Keratinocyte (primary cell): ENCODE data around the gene C1orf167.

Experiments
- CTCF ChIP-seq, 3 experiments: IDR thresholded peaks in 1 of 3; conservative IDR thresholded peaks in 1 of 3; optimal IDR thresholded peaks in 1 of 3; 2 replicates in 2 of 3; 3 replicates in 1 of 3; pipeline versions ENCODE3 to v1.5.1; 2011; ENCODE audit warnings: low read length in 3 of 3, mild to moderate bottlenecking in 3 of 3, moderate library complexity in 2 of 3, control low read depth in 1 of 3, inconsistent platforms in 1 of 3; ENCODE audit not compliant: insufficient read depth in 2 of 3; ENCODE audit errors: extremely low read depth in 1 of 3
- EZH2 ChIP-seq: IDR thresholded peaks from one replicate; pipeline ENCODE4 v1.6.1; 2012; ENCODE audit warnings: inconsistent platforms, mild to moderate bottlenecking, low read length, moderate library complexity

- TF ChIP-seq CTCF (optimal IDR thresholded peaks at IDR 0.05 in 1 of 3, IDR thresholded peaks at IDR 0.05 in 1 of 3, conservative IDR thresholded peaks at IDR 0.05 in 1 of 3; ENCODE audit: extremely low read depth in 1 of 3, insufficient read depth in 2 of 3, low read length in 3 of 3): no peak
- no peak for TF ChIP-seq EZH2
Measured at GRCh38 chr1:11787251-11787803, 25.3 kb downstream of the C1orf167 start.
